WTC11 (cell line): Measurements from ENCODE around the gene KCNB1. TPM values are rescaled to one million over a fixed set of nuclear protein-coding genes. Genes with fewer than 3 reads are reported as not detected.

Experiments used
- ATAC-seq: fragments of 200-7000 bp; cut with Tn5 transposase; 2 replicates; pipeline ENCODE4 v1.10.0; 2021; ENCODE audit warnings: mild to moderate bottlenecking, moderate library complexity
- CTCF ChIA-PET: fragments of 300-600 bp; sonication (Branson Sonifier 250); formaldehyde crosslinking; loops from one replicate; lab custom pipeline; 2021; ENCODE audit warnings: antibody characterized with exemption; lab: Charles Lee
- POLR2A ChIA-PET: fragments of 350-600 bp; sonication (Branson Sonifier 250); formaldehyde crosslinking; loops from one replicate; lab custom pipeline; 2021; ENCODE audit warnings: antibody characterized with exemption; lab: Charles Lee
- DNase-seq: peaks from one replicate; pipeline ENCODE4 v3.0.0; 2021; ENCODE audit warnings: low spot score
- H3K27ac Mint-ChIP-seq: 2 replicates; pipeline ENCODE4 v1.8.0; 2021; ENCODE audit warnings: mixed read lengths
- H3K27me3 Mint-ChIP-seq: 2 replicates; pipeline ENCODE4 v1.8.0; 2021; ENCODE audit warnings: low read depth, mild to moderate bottlenecking, moderate library complexity, mixed read lengths
- H3K36me3 Mint-ChIP-seq: 2 replicates; pipeline ENCODE4 v1.8.0; 2021; ENCODE audit warnings: mixed read lengths
- H3K4me1 Mint-ChIP-seq: 2 replicates; pipeline ENCODE4 v1.8.0; 2022; ENCODE audit warnings: mixed read lengths
- H3K4me3 Mint-ChIP-seq: 2 replicates; pipeline ENCODE4 v1.8.0; 2021; ENCODE audit warnings: mild to moderate bottlenecking, moderate library complexity, mixed read lengths
- H3K9me3 Mint-ChIP-seq: 2 replicates; pipeline ENCODE4 v1.8.0; 2021; ENCODE audit warnings: mixed read lengths
- ATF1 ChIP-seq: sonication (generic); formaldehyde crosslinking; IDR thresholded peaks from 2 replicates; pipeline ENCODE4 v1.8.1; 2023; ENCODE audit warnings: mild to moderate bottlenecking, moderate library complexity, missing genetic modification reagents
- FOXP1 ChIP-seq: sonication (generic); formaldehyde crosslinking; IDR thresholded peaks from 2 replicates; pipeline ENCODE4 v1.8.0; 2022; ENCODE audit warnings: missing genetic modification reagents, mild to moderate bottlenecking, moderate library complexity, borderline replicate concordance
- GTF2I ChIP-seq: fragments of 250-450 bp; sonication (Bioruptor Pico); conservative IDR thresholded peaks from 2 replicates; pipeline ENCODE4 v1.4.0; 2021; ENCODE audit warnings: mild to moderate bottlenecking
- HMGA2 ChIP-seq: fragments of 250-450 bp; sonication (Bioruptor Pico); IDR thresholded peaks from 2 replicates; pipeline ENCODE4 v1.4.0; 2021; ENCODE audit warnings: mild to moderate bottlenecking, moderate library complexity
- HMGXB4 ChIP-seq: sonication (generic); formaldehyde crosslinking; IDR thresholded peaks from 2 replicates; pipeline ENCODE4 v1.8.1; 2023; ENCODE audit warnings: mild to moderate bottlenecking, moderate library complexity, missing genetic modification reagents
- MYBL2 ChIP-seq: sonication (generic); formaldehyde crosslinking; IDR thresholded peaks from 2 replicates; pipeline ENCODE4 v1.8.1; 2023; ENCODE audit warnings: mild to moderate bottlenecking, moderate library complexity, missing genetic modification reagents
- PRRX2 ChIP-seq: fragments of 250-450 bp; sonication (Bioruptor Pico); IDR thresholded peaks from 2 replicates; pipeline ENCODE4 v1.8.0; 2021; ENCODE audit warnings: mild to moderate bottlenecking
- SMAD4 ChIP-seq: sonication (generic); formaldehyde crosslinking; IDR thresholded peaks from 2 replicates; pipeline ENCODE4 v1.8.0; 2022; ENCODE audit warnings: mild to moderate bottlenecking, missing genetic modification reagents
- TP53 ChIP-seq: sonication (generic); formaldehyde crosslinking; IDR thresholded peaks from 2 replicates; pipeline ENCODE4 v1.8.1; 2023; ENCODE audit warnings: mild to moderate bottlenecking, missing genetic modification reagents
- USF2 ChIP-seq: sonication (generic); formaldehyde crosslinking; IDR thresholded peaks from 2 replicates; pipeline ENCODE4 v1.8.1; 2023; ENCODE audit warnings: mild to moderate bottlenecking, missing genetic modification reagents, moderate library complexity
- ZNF121 ChIP-seq: sonication (generic); formaldehyde crosslinking; IDR thresholded peaks from 2 replicates; pipeline ENCODE4 v1.8.0; 2023; ENCODE audit warnings: missing genetic modification reagents
- ZNF138 ChIP-seq: sonication (generic); formaldehyde crosslinking; conservative IDR thresholded peaks from 2 replicates; pipeline ENCODE4 v1.8.1; 2022; ENCODE audit warnings: mild to moderate bottlenecking, moderate library complexity, missing genetic modification reagents
- ZNF396 ChIP-seq: fragments of 250-450 bp; sonication (Bioruptor Pico); IDR thresholded peaks from 2 replicates; pipeline ENCODE4 v1.8.0; 2021; ENCODE audit warnings: mild to moderate bottlenecking, moderate library complexity, borderline replicate concordance
- ZNF416 ChIP-seq: fragments of 250-450 bp; sonication (Bioruptor Pico); IDR thresholded peaks from 2 replicates; pipeline ENCODE4 v1.9.0; 2021; ENCODE audit warnings: mild to moderate bottlenecking, inconsistent platforms
- ZNF671 ChIP-seq: fragments of 250-450 bp; sonication (Bioruptor Pico); IDR thresholded peaks from 2 replicates; pipeline ENCODE4 v1.8.0; 2021; ENCODE audit warnings: mild to moderate bottlenecking
- ZSCAN18 ChIP-seq: fragments of 250-450 bp; sonication (Bioruptor Pico); IDR thresholded peaks from 2 replicates; pipeline ENCODE4 v2.1.2; 2022; ENCODE audit warnings: mild to moderate bottlenecking, moderate library complexity
- total RNA-seq: library from RNA; stranded (reverse); gene quantifications from 3 replicates; pipeline ENCODE4 v1.2.3, GENCODE V29; 2021
- TF ChIP-seq, protein P1 (sequence below): sonication (generic); formaldehyde crosslinking; conservative IDR thresholded peaks from 2 replicates; pipeline ENCODE4 v1.8.1; 2023; ENCODE audit warnings: mild to moderate bottlenecking, low read depth, missing genetic modification reagents, moderate library complexity
- TF ChIP-seq, protein P2 (sequence below): fragments of 250-450 bp; sonication (Bioruptor Pico); IDR thresholded peaks from 2 replicates; pipeline ENCODE4 v1.9.0; 2021; ENCODE audit warnings: mild to moderate bottlenecking, borderline replicate concordance

KCNB1 gene
- total RNA-seq, 1 experiment from 2014 or later = 1.1 TPM

DNA sequence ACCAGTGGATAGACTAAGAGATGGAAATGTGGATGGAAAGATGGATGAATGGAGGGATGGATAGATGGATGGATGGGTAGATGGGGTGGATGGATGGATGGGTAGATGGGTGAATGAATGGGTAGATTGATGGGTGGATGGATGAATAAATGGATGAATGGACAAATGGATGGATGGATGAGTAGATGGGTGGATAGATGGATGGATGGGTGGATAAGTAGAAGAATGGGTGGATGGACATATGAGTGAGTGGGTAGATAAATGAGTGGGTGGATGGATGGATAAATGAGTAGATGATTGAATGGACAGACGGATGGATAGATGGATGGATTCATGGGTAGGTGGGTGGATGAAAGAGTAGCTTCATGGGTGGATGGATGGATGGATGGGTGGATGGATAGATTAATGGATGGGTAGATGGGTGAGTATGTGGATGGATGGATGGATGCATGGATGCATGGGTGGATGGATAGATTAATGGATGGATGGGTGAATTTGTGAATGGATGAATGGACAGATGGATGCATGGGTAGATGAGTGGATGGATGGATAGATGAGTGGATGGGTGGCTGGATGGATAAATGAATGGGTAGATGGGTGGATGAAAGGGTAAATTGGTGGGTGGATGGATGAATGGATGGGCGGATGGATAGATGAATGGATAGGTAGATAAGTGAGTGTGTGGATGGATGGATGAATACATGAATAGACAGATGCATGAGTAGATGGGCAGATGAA is 29.5 kb upstream of the KCNB1 start:
- ATAC-seq = no peak
- H3K36me3 Mint-ChIP-seq = peaks cover 17% of the 10 kb centered on the region; the same call in 1 of the 2 replicates

DNA sequence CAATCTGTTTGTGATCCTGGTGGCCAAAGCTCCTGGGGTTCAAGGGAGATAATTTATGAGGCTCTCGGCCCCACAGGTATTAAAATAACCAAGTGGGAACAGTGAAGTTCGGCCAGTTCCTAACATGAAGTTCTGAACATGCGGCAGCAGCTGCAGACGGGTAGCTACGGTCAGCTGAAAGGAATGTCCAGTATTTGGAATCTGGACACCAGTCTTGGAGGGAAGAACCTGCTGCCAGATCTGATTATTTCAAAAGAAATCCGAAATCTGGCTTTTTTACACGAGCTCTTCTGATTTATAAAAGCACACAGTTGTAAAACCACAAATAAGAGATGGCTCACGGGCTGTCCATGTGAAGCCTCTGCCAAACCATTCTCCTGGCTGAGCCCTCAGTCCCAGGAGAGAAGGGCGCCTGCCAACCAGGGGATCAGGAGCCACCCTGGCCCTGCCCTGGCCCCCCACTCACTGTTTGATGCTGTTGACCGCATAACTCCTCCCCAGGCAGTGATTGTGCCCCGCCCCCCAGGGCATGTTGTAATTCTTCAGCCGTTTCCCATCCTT is 28.2 kb upstream of the KCNB1 start:
- ATAC-seq = no peak
- no peak overlapping the region; the same call in 1 of the 2 replicates for H3K27ac Mint-ChIP-seq
- no peak for TF ChIP-seq USF2 (CRISPR knock-in tag)
- TF ChIP-seq ZSCAN18 (CRISPR knock-in tag) = no peak
- no peak for TF ChIP-seq ZNF396 (CRISPR knock-in tag)
- no peak for TF ChIP-seq ZNF121 (CRISPR knock-in tag)
- TF ChIP-seq ZNF416 (CRISPR knock-in tag) = no peak
- no peak for TF ChIP-seq ATF1 (CRISPR knock-in tag)
- no peak for TF ChIP-seq HMGA2
- no peak for TF ChIP-seq PRRX2 (CRISPR knock-in tag)
- no peak for DNase-seq
- peaks cover 17% of the 10 kb centered on the region; the same call in 1 of the 2 replicates for H3K36me3 Mint-ChIP-seq
- no peaks in the 10 kb centered on the region for H3K9me3 Mint-ChIP-seq
- no peak overlapping the region for H3K4me3 Mint-ChIP-seq
- ChIA-PET CTCF (interaction anchor here (1.2 kb wide), 1 partner anchor 98 kb away, joined by 5 read pairs; no protein-coding TSS in a partner anchor), POLR2A (no interaction called here)
- no peaks in the 10 kb centered on the region for H3K4me1 Mint-ChIP-seq
- no peaks in the 10 kb centered on the region for H3K27me3 Mint-ChIP-seq

More for the DNA sequence above, 29.5 kb upstream of the KCNB1 start:
- no peak overlapping the region for H3K4me3 Mint-ChIP-seq
- no peak overlapping the region for H3K27ac Mint-ChIP-seq
- H3K4me1 Mint-ChIP-seq = no peaks in the 10 kb centered on the region
- DNase-seq = no peak
- H3K9me3 Mint-ChIP-seq = no peaks in the 10 kb centered on the region
- POLR2A ChIA-PET = no interaction called here
- H3K27me3 Mint-ChIP-seq = no peaks in the 10 kb centered on the region
- no peak for TF ChIP-seq SMAD4 (CRISPR knock-in tag)
- TF ChIP-seq MYBL2 (CRISPR knock-in tag) = no peak
- TF ChIP-seq FOXP1 (CRISPR knock-in tag) = no peak
- TF ChIP-seq, protein P1, sequence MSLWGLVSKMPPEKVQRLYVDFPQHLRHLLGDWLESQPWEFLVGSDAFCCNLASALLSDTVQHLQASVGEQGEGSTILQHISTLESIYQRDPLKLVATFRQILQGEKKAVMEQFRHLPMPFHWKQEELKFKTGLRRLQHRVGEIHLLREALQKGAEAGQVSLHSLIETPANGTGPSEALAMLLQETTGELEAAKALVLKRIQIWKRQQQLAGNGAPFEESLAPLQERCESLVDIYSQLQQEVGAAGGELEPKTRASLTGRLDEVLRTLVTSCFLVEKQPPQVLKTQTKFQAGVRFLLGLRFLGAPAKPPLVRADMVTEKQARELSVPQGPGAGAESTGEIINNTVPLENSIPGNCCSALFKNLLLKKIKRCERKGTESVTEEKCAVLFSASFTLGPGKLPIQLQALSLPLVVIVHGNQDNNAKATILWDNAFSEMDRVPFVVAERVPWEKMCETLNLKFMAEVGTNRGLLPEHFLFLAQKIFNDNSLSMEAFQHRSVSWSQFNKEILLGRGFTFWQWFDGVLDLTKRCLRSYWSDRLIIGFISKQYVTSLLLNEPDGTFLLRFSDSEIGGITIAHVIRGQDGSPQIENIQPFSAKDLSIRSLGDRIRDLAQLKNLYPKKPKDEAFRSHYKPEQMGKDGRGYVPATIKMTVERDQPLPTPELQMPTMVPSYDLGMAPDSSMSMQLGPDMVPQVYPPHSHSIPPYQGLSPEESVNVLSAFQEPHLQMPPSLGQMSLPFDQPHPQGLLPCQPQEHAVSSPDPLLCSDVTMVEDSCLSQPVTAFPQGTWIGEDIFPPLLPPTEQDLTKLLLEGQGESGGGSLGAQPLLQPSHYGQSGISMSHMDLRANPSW (CRISPR knock-in tag) = no peak
- TF ChIP-seq GTF2I (CRISPR knock-in tag) = no peak
- TF ChIP-seq, protein P2, sequence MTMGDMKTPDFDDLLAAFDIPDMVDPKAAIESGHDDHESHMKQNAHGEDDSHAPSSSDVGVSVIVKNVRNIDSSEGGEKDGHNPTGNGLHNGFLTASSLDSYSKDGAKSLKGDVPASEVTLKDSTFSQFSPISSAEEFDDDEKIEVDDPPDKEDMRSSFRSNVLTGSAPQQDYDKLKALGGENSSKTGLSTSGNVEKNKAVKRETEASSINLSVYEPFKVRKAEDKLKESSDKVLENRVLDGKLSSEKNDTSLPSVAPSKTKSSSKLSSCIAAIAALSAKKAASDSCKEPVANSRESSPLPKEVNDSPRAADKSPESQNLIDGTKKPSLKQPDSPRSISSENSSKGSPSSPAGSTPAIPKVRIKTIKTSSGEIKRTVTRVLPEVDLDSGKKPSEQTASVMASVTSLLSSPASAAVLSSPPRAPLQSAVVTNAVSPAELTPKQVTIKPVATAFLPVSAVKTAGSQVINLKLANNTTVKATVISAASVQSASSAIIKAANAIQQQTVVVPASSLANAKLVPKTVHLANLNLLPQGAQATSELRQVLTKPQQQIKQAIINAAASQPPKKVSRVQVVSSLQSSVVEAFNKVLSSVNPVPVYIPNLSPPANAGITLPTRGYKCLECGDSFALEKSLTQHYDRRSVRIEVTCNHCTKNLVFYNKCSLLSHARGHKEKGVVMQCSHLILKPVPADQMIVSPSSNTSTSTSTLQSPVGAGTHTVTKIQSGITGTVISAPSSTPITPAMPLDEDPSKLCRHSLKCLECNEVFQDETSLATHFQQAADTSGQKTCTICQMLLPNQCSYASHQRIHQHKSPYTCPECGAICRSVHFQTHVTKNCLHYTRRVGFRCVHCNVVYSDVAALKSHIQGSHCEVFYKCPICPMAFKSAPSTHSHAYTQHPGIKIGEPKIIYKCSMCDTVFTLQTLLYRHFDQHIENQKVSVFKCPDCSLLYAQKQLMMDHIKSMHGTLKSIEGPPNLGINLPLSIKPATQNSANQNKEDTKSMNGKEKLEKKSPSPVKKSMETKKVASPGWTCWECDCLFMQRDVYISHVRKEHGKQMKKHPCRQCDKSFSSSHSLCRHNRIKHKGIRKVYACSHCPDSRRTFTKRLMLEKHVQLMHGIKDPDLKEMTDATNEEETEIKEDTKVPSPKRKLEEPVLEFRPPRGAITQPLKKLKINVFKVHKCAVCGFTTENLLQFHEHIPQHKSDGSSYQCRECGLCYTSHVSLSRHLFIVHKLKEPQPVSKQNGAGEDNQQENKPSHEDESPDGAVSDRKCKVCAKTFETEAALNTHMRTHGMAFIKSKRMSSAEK (CRISPR knock-in tag) = no peak
- no peak for TF ChIP-seq ZNF138 (CRISPR knock-in tag)
- TF ChIP-seq TP53 (CRISPR knock-in tag) = no peak
- no peak for TF ChIP-seq HMGXB4 (CRISPR knock-in tag)
- TF ChIP-seq ZNF671 (CRISPR knock-in tag) = no peak
- TF ChIP-seq, all 79 proteins: peak for 0
- CTCF ChIA-PET = interaction anchor here (1.1 kb wide), 1 partner anchor 97 kb away, joined by 4 read pairs; no protein-coding TSS in a partner anchor
